Chondrocyte (in vitro differentiated cells): ENCODE measurements around the gene FHIT. TPM values are rescaled to one million over a fixed set of nuclear protein-coding genes. Genes with fewer than 3 reads are reported as not detected.
"Not testable (repeated sequence)": the region's sequence is repeated elsewhere in the genome, so short reads cannot be mapped to it uniquely, and the experiment has no call there.

Experiments
- DNase-seq: peaks from one replicate; pipeline ENCODE4 v3.0.0; 2021; ENCODE audit warnings: mixed read lengths, low spot score
- H3K27ac Mint-ChIP-seq: one replicate; pipeline ENCODE4 v1.8.0; 2021; ENCODE audit warnings: mild to moderate bottlenecking, moderate library complexity, mixed read lengths; ENCODE audit not compliant: unreplicated experiment
- H3K27me3 Mint-ChIP-seq: 2 replicates; pipeline ENCODE4 v1.8.0; 2021; ENCODE audit warnings: low read depth, mixed read lengths
- H3K36me3 Mint-ChIP-seq: 2 replicates; pipeline ENCODE4 v1.8.0; 2021; ENCODE audit warnings: low read depth, mixed read lengths
- H3K4me1 Mint-ChIP-seq: 2 replicates; pipeline ENCODE4 v1.8.0; 2021; ENCODE audit warnings: low read depth, mild to moderate bottlenecking, mixed read lengths
- H3K4me3 Mint-ChIP-seq: one replicate; pipeline ENCODE4 v1.8.0; 2021; ENCODE audit warnings: mild to moderate bottlenecking, moderate library complexity, mixed read lengths; ENCODE audit not compliant: unreplicated experiment
- H3K9me3 Mint-ChIP-seq: 2 replicates; pipeline ENCODE4 v1.8.0; 2021; ENCODE audit warnings: low read depth, mixed read lengths
- CTCF ChIP-seq: fragments of 200-600 bp; sonication (generic); IDR thresholded peaks from 2 replicates; pipeline ENCODE4 v1.5.0; 2021; ENCODE audit warnings: antibody characterized with exemption, mild to moderate bottlenecking, moderate library complexity
- total RNA-seq: library from RNA; stranded (reverse); gene quantifications from 3 replicates; pipeline ENCODE4 v1.2.1, GENCODE V29; 2021

The FHIT gene
- total RNA-seq, 1 donor from 2014 or later, result 3.8 TPM

- Mint-ChIP-seq H3K36me3 (peaks cover 11% of the 10 kb centered on the region), H3K9me3 (peaks cover 24% of the 10 kb centered on the region), H3K27me3 (no peaks in the 10 kb centered on the region), H3K4me1 (no peaks in the 10 kb centered on the region), H3K27ac (no peak overlapping the region), H3K4me3 (no peak overlapping the region)
- TF ChIP-seq CTCF, result no peak
- DNase-seq, result no peak
Observed at GRCh38 chr3:61018807-61019206, 232.4 kb downstream of the FHIT start.

GRCh38 chr3:61017028-61017427 is 234.2 kb downstream of the FHIT start:
- not testable (repeated sequence) for H3K4me3 Mint-ChIP-seq, H3K27ac Mint-ChIP-seq, DNase-seq, H3K36me3 Mint-ChIP-seq, H3K27me3 Mint-ChIP-seq, H3K4me1 Mint-ChIP-seq
- peaks cover 14% of the 10 kb centered on the region for H3K9me3 Mint-ChIP-seq

GRCh38 chr3:61015859-61016258 is 235.4 kb downstream of the FHIT start:
- Mint-ChIP-seq H3K36me3 (no peaks in the 10 kb centered on the region), H3K4me3 (no peak overlapping the region), H3K9me3 (peaks cover 5% of the 10 kb centered on the region), H3K27me3 (no peaks in the 10 kb centered on the region), H3K4me1 (no peaks in the 10 kb centered on the region), H3K27ac (no peak overlapping the region)
- no peak for TF ChIP-seq CTCF
- no peak for DNase-seq

- Mint-ChIP-seq H3K4me3 (no peak overlapping the region), H3K9me3 (peaks cover under 1% of the 10 kb centered on the region), H3K36me3 (no peaks in the 10 kb centered on the region), H3K27ac (no peak overlapping the region), H3K4me1 (no peaks in the 10 kb centered on the region), H3K27me3 (no peaks in the 10 kb centered on the region)
- TF ChIP-seq CTCF, result no peak
- no peak for DNase-seq
Observed at GRCh38 chr3:61015408-61015807, 235.8 kb downstream of the FHIT start.

GRCh38 chr3:61008998-61009380 is 242.3 kb downstream of the FHIT start:
- no peak for TF ChIP-seq CTCF
- no peak overlapping the region for H3K27ac Mint-ChIP-seq
- H3K4me1 Mint-ChIP-seq, result no peaks in the 10 kb centered on the region
- DNase-seq, result no peak
- H3K36me3 Mint-ChIP-seq, result no peaks in the 10 kb centered on the region
- no peaks in the 10 kb centered on the region for H3K9me3 Mint-ChIP-seq
- no peak overlapping the region for H3K4me3 Mint-ChIP-seq
- no peaks in the 10 kb centered on the region for H3K27me3 Mint-ChIP-seq

- no peak overlapping the region for H3K4me3 Mint-ChIP-seq
- no peak overlapping the region for H3K27ac Mint-ChIP-seq
- no peak for DNase-seq
- no peaks in the 10 kb centered on the region for H3K4me1 Mint-ChIP-seq
- H3K9me3 Mint-ChIP-seq, result no peaks in the 10 kb centered on the region
- no peaks in the 10 kb centered on the region for H3K27me3 Mint-ChIP-seq
- H3K36me3 Mint-ChIP-seq, result no peaks in the 10 kb centered on the region
- no peak for TF ChIP-seq CTCF
Observed at GRCh38 chr3:61008153-61008997, 242.9 kb downstream of the FHIT start.
